H9 (cell line): ENCODE measurements around the gene DLG2. TPM values are rescaled to one million over a fixed set of nuclear protein-coding genes. Genes with fewer than 3 reads are reported as not detected.

ENCODE experiments used
- DNase-seq: peaks from one replicate; pipeline ENCODE4 v3.0.0-alpha.2; 2017
- H2AFZ ChIP-seq: one replicate; pipeline ENCODE4 v1.6.1; 2013; ENCODE audit warnings: mild to moderate bottlenecking, low read length, control low read depth, moderate library complexity
- H2AK5ac ChIP-seq: 2 replicates; pipeline ENCODE4 v1.6.1; 2013; ENCODE audit warnings: low read length, control low read depth, mixed read lengths; ENCODE audit not compliant: insufficient read length
- H2BK120ac ChIP-seq: one replicate; pipeline ENCODE4 v1.6.1; 2013; ENCODE audit warnings: low read depth, mild to moderate bottlenecking, low read length, control low read depth, inconsistent platforms; ENCODE audit not compliant: poor library complexity, severe bottlenecking
- H2BK12ac ChIP-seq: 2 replicates; pipeline ENCODE4 v1.6.1; 2013; ENCODE audit warnings: low read length, control low read depth, mixed read lengths, low read depth; ENCODE audit not compliant: insufficient read length
- H2BK15ac ChIP-seq: 2 replicates; pipeline ENCODE4 v1.6.1; 2013; ENCODE audit warnings: low read depth, low read length, control low read depth
- H2BK20ac ChIP-seq: one replicate; pipeline ENCODE4 v1.6.1; 2013; ENCODE audit warnings: low read depth, mild to moderate bottlenecking, low read length, control low read depth, inconsistent platforms; ENCODE audit not compliant: poor library complexity, severe bottlenecking
- H2BK5ac ChIP-seq: 2 replicates; pipeline ENCODE4 v1.6.1; 2013; ENCODE audit warnings: low read length, control low read depth, mixed read lengths; ENCODE audit not compliant: insufficient read length
- H3K14ac ChIP-seq: 2 replicates; pipeline ENCODE4 v1.6.1; 2013; ENCODE audit warnings: low read length, control low read depth; ENCODE audit not compliant: insufficient read depth
- H3K18ac ChIP-seq: 2 replicates; pipeline ENCODE4 v1.6.1; 2013; ENCODE audit warnings: low read depth, mild to moderate bottlenecking, mixed read lengths, low read length, control low read depth; ENCODE audit not compliant: insufficient read length
- H3K23ac ChIP-seq: 2 replicates; pipeline ENCODE4 v1.6.1; 2013; ENCODE audit warnings: low read length, control low read depth, mixed read lengths, low read depth; ENCODE audit not compliant: insufficient read length
- H3K23me2 ChIP-seq: 2 replicates; pipeline ENCODE4 v1.6.1; 2013; ENCODE audit warnings: low read depth, mild to moderate bottlenecking, mixed read lengths, low read length, control low read depth; ENCODE audit not compliant: insufficient read length, poor library complexity, severe bottlenecking
- H3K27ac ChIP-seq: 2 replicates; pipeline ENCODE4 v1.5.1; 2013; ENCODE audit warnings: low read length, control low read depth, mixed read lengths, low read depth; ENCODE audit not compliant: insufficient read length
- H3K27me3 ChIP-seq: 2 replicates; pipeline ENCODE4 v1.6.1; 2013; ENCODE audit warnings: low read length, control low read depth, inconsistent platforms; ENCODE audit not compliant: insufficient read depth
- H3K4ac ChIP-seq: 2 replicates; pipeline ENCODE4 v1.6.1; 2013; ENCODE audit warnings: low read depth, mild to moderate bottlenecking, control low read depth, inconsistent platforms, low read length, moderate library complexity
- H3K4me1 ChIP-seq: 2 replicates; pipeline ENCODE4 v1.6.1; 2013; ENCODE audit warnings: low read length, control low read depth, inconsistent platforms; ENCODE audit not compliant: insufficient read depth
- H3K4me2 ChIP-seq: 2 replicates; pipeline ENCODE4 v1.6.1; 2013; ENCODE audit warnings: low read length, control low read depth, mixed read lengths; ENCODE audit not compliant: insufficient read length, insufficient read depth
- H3K56ac ChIP-seq: 2 replicates; pipeline ENCODE4 v1.6.1; 2013; ENCODE audit warnings: low read depth, mild to moderate bottlenecking, mixed read lengths, low read length, control low read depth; ENCODE audit not compliant: insufficient read length
- H3K79me1 ChIP-seq: 2 replicates; pipeline ENCODE4 v1.6.1; 2013; ENCODE audit warnings: low read depth, mild to moderate bottlenecking, moderate library complexity, low read length, control low read depth, inconsistent platforms; ENCODE audit not compliant: insufficient read depth, poor library complexity, severe bottlenecking
- H3K79me2 ChIP-seq: 2 replicates; pipeline ENCODE4 v1.6.1; 2013; ENCODE audit warnings: low read length, control low read depth, inconsistent platforms; ENCODE audit not compliant: insufficient read depth
- H3K9ac ChIP-seq: 2 replicates; pipeline ENCODE4 v1.6.1; 2013; ENCODE audit warnings: low read length, control low read depth, mixed read lengths; ENCODE audit not compliant: insufficient read length; ENCODE audit errors: extremely low read depth
- H3K9me3 ChIP-seq: one replicate; pipeline ENCODE4 v1.6.1; 2013; ENCODE audit warnings: low read depth, low read length, inconsistent platforms; ENCODE audit not compliant: control insufficient read depth
- H3T11ph ChIP-seq: one replicate; pipeline ENCODE4 v1.6.1; 2013; ENCODE audit warnings: mild to moderate bottlenecking, low read length, control low read depth, inconsistent platforms
- H4K20me1 ChIP-seq: one replicate; pipeline ENCODE4 v1.6.1; 2013; ENCODE audit not compliant: control insufficient read depth, insufficient read length, insufficient read depth
- H4K5ac ChIP-seq: 2 replicates; pipeline ENCODE4 v1.6.1; 2013; ENCODE audit warnings: low read depth, mild to moderate bottlenecking, mixed read lengths, low read length, control low read depth; ENCODE audit not compliant: insufficient read length
- H4K8ac ChIP-seq: replicated peaks from 2 replicates; pipeline ENCODE4 v1.6.1; 2013; ENCODE audit warnings: low read length, control low read depth, mixed read lengths, low read depth; ENCODE audit not compliant: insufficient read length
- H4K91ac ChIP-seq: 2 replicates; pipeline ENCODE4 v1.6.1; 2013; ENCODE audit warnings: low read depth, mild to moderate bottlenecking, moderate library complexity, mixed read lengths, low read length, control low read depth; ENCODE audit not compliant: insufficient read length
- H3K27ac Mint-ChIP-seq, 3 experiments: 2 replicates in 2 of 3; 3 replicates in 1 of 3; pipeline ENCODE4 v1.8.0; 2020 to 2021; ENCODE audit warnings: mixed read lengths in 3 of 3, mild to moderate bottlenecking in 1 of 3, moderate library complexity in 1 of 3
- H3K27me3 Mint-ChIP-seq: 2 replicates; pipeline ENCODE4 v1.8.0; 2021; ENCODE audit warnings: low read depth, mild to moderate bottlenecking, moderate library complexity, mixed read lengths
- H3K36me3 Mint-ChIP-seq, 3 experiments: 2 replicates in 2 of 3; 3 replicates in 1 of 3; pipeline ENCODE4 v1.8.0; 2020 to 2021; ENCODE audit warnings: low read depth in 3 of 3, mixed read lengths in 3 of 3; ENCODE audit not compliant: insufficient read depth in 1 of 3
- H3K4me1 Mint-ChIP-seq, 2 experiments: 2 replicates each; pipeline ENCODE4 v1.8.0; 2020; ENCODE audit warnings: mixed read lengths in 2 of 2
- H3K4me3 Mint-ChIP-seq, 2 experiments: 2 replicates in 1 of 2; 3 replicates in 1 of 2; pipeline ENCODE4 v1.8.0; 2020 to 2021; ENCODE audit warnings: mild to moderate bottlenecking in 2 of 2, mixed read lengths in 2 of 2, moderate library complexity in 1 of 2
- H3K9me3 Mint-ChIP-seq, 2 experiments: 2 replicates in 1 of 2; 3 replicates in 1 of 2; pipeline ENCODE4 v1.8.0; 2020; ENCODE audit warnings: mild to moderate bottlenecking in 2 of 2, mixed read lengths in 2 of 2, moderate library complexity in 1 of 2
- CTCF ChIP-seq: fragments of 200-600 bp; sonication (generic); conservative IDR thresholded peaks from 3 replicates; pipeline ENCODE4 v1.8.0; 2021; ENCODE audit warnings: antibody characterized with exemption, mild to moderate bottlenecking
- total RNA-seq: library from RNA; stranded (reverse); gene quantifications from 2 replicates; pipeline ENCODE4 v1.2.1, GENCODE V29; 2021

The DLG2 gene
- total RNA-seq, 1 experiment from 2014 or later: 8.0 TPM

- peaks cover 29 to 31% of the 10 kb centered on the region in 2 experiments for H3K4me1 Mint-ChIP-seq
- TF ChIP-seq CTCF: no peak
Measured at GRCh38 chr11:85541683-85542082, 85.5 kb downstream of the DLG2 start.

More at GRCh38 chr11:85541683-85542082, 85.5 kb downstream of the DLG2 start:
- H3K79me1 ChIP-seq: no peaks in the 10 kb centered on the region
- H3K23ac ChIP-seq: no peak overlapping the region
- H2BK20ac ChIP-seq: no peak overlapping the region
- H3K9me3 ChIP-seq: no peaks in the 10 kb centered on the region
- Mint-ChIP-seq H3K4me3 (peak overlapping the region in 1 of 2 experiments; percentile 20; a peak in 1 of 5 replicates), H3K36me3 (peaks cover 28 to 41% (median 34%) of the 10 kb centered on the region in 3 experiments), H3K9me3 (peaks cover 17 to 31% of the 10 kb centered on the region in 2 experiments), H3K27me3 (no peaks in the 10 kb centered on the region; the same call in 1 of the 2 replicates), H3K27ac (peak overlapping the region; percentile 20 to 92 (median 82); a peak in 6 of 7 replicates)
- no peak overlapping the region for H2BK120ac ChIP-seq
- no peak for DNase-seq
- no peak overlapping the region for H3K4me2 ChIP-seq
- H3K56ac ChIP-seq: no peak overlapping the region
- no peak overlapping the region for H4K5ac ChIP-seq
- no peaks in the 10 kb centered on the region for H3K27me3 ChIP-seq
- no peak overlapping the region for H3K4ac ChIP-seq
- no peak overlapping the region for H3K14ac ChIP-seq
- H3K23me2 ChIP-seq: no peaks in the 10 kb centered on the region
- H2AFZ ChIP-seq: no peak overlapping the region
- no peak overlapping the region for H3K9ac ChIP-seq
- H2BK15ac ChIP-seq: no peak overlapping the region
- no peak overlapping the region for H2AK5ac ChIP-seq
- no peak overlapping the region for H4K8ac ChIP-seq
- H4K20me1 ChIP-seq: no peaks in the 10 kb centered on the region
- H2BK12ac ChIP-seq: no peak overlapping the region
- H3K79me2 ChIP-seq: no peaks in the 10 kb centered on the region
- H2BK5ac ChIP-seq: no peak overlapping the region
- H3K27ac ChIP-seq: peak overlapping the region; percentile 46
- no peak overlapping the region for H3K18ac ChIP-seq
- H3K4me1 ChIP-seq: no peaks in the 10 kb centered on the region
- H4K91ac ChIP-seq: no peak overlapping the region
- H3T11ph ChIP-seq: no peak overlapping the region
